NCI-H1048 (cell line): ENCODE measurements around the gene COL5A1.
"Not testable (repeated sequence)": the region's sequence is repeated elsewhere in the genome, so short reads cannot be mapped to it uniquely, and the experiment has no call there.

Experiments used
- DNase-seq: peaks from one replicate; lab custom pipeline; 2025; lab: John Stamatoyannopoulos, UW

Gene COL5A1

DNA sequence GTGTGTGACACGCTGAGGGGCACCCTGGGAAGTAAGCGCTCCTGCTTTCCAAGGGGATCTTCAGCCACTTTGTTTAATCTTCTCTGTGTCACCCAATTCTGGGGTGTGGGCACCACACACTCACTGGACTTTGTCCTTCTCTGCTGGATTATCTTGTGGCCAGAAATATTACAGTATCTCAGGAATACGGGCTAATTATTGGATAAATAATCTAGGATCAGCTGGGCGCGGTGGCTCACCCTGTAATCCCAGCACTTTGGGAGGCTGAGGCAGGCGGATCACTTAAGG is 50.9 kb downstream of the COL5A1 start:
- no peak for DNase-seq

DNA sequence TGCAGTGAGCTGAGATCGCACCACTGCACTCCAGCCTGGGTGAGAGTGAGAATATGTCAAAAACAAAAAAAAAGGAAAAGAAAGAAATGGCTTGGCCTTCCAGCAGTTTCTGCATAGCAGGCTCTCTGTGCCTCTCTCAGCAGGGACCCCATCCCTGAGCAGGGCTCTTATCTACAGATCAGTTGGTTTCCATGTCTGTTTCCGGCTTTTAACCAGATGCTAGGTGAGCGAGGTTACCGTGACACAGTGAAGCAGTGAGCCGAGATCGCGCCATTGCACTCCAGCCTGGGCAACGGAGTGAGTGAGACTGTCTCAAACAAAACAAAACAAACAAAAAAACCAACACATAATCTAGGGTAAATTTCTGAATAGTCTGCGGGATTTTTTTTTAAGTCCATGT is 51.4 kb downstream of the COL5A1 start:
- no peak for DNase-seq

DNA sequence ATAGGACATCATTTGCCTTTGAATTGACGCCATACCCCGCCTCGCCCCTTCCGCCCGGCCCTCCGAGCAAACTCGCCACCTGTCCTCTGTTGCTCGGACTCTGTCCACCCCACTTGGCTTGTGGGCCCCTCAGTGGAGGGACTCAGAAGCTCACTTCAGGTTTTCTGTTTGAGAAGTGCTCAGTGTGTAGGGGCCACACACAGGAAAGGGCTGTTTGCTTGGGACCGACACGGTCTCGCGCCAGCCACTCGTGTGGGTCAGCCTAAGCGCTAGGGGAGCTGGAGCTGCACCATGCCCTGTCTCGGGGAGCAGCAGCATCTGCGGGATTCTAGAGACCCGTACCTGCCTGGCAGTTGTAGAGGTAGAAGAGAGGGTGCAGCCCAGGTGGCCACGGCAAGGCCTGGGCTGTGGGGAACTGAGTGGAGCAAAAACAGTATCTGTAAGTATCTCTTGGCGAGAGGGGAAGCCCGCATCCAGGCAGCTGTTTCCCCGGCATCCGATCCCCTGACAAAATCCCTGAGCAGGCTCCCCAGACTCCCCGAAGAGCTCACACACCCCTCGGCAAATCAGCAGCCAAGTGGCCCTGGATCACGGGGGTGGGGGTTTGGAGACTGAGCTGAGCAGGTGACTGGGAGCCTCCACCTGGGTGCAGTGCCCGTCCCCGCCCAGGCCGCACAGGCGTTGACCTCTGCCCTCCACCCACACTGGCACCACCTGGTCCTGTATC is 52.2 kb downstream of the COL5A1 start:
- DNase-seq = no peak

DNA sequence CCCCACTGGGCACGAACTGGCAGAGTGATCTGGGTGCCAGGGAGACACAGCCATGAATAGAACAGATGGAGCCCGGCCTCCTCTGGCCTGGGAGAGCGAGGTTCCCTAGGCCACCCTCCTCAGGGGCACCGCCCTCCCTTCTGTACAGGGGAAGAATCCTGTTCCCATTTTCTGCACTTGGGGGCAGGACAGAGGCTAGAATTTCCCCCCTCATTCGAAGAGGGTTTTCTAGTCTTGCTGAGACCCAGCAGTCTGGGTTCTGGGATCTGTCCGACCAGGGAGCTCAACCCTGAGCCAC is 52.7 kb downstream of the COL5A1 start:
- DNase-seq = no peak

DNA sequence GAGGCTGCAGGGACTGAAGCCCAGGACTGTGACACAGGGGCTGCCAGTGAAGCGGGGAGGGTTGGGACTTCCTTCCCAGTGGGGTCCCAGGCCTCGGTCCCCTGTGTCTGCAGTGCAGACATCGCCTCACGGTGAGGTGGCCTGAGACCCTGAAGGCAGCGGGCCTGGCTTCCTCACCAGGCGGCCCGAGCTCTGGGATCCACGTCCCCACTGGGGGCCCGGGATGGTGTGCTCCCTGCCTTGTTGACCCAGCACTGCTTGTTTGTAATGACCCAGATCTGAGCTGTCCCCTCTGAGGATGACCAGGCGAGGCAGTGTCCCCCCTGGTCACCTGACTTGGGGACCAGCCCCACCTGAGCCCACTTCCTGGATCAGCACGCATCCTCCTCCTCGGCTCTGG is 53.1 kb downstream of the COL5A1 start:
- DNase-seq = no peak

DNA sequence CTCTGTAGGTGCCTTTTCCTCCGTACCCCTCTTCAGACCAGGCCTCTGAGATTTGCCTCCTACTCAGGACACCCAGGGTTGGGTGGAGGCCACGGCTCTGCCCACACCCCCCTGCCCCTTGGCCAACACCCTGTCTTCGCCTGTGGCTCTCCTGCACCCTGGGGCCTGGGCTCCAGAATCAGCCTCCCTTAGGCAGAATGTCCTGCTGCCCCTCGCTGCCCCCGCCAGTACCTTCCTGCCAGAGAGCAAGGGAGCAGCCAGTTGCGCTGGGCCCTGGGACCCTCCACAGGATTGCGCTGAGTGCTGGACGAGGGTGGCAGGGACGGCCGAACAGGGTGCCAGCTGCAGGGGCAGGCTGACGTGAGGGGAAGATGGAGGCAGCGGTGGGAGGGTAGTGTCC is 53.5 kb downstream of the COL5A1 start:
- no peak for DNase-seq

DNA sequence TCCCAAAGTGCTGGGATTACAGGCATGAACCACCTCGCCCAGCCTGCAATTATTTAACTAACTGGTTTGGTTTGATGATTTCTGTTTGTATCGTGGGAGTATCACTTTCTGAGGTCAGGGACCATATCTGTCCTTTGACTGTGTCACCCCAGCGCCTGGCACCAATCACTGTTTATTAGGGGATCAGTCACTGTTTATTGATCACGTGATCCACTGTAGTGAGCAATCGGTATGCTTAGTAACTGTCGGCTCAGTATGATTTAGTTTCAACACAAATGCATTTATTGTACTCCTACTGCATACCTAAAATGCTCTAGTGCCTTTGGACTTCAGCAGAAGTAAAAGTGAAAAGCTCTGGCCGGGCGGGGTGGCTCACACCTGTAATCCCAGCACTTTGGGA is 54.8 kb downstream of the COL5A1 start:
- no peak for DNase-seq

DNA sequence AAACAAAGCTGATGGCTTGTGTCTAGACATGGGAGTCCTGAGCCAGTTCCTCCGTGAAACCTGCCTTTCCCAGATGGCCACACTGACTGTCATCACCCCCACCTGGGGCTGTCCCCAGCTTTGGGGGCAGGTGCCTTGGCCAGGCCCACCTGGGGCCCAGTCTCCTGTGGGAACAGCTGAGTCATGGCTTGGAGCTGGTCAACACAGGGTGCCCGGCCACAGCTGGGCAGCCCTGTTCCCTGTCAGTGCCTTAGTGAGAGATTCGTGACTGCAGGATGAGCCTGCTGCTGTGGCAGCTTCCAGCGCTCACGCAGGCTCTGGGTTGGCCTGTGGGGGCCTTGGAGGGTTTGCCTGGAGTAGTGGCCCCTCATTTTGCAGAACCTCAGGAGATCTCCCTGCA is 56.5 kb downstream of the COL5A1 start:
- DNase-seq = no peak

DNA sequence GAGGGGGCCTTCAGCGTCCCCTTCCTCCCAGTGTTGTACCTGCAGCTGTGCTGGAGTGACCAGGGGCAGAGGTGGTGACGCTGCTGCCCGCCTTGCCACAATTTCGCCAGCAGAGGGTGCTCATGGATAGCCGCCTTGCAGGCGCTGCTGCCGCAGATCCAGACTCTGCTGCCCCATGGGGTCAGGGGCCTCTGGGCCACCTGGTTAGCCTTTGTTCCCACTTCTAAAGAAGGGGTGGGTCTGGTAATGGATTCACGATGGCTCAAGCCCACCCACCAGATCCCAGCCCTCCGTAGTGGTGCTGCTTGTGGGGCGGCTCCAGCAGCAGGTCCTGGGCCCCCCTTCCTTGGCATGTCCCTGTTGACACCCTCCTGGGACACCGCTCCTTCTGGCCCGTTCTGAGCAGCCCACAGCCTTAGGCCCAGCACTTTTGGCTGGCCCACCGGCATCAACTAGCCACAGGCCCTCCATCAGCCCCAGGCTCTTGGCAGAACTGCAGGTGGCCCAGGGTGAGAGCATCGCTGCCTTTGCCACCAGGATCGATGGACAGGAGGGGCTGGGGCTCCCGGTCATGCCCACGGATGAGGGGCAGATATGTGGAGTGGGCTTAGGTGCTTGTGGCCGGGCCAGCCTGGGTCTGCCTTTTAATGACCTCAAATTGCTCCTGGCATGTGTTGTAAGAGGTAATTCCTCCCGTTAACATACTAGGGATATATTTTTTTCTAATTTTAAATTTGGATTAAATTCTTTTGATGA is 57.2 kb downstream of the COL5A1 start:
- no peak for DNase-seq

DNA sequence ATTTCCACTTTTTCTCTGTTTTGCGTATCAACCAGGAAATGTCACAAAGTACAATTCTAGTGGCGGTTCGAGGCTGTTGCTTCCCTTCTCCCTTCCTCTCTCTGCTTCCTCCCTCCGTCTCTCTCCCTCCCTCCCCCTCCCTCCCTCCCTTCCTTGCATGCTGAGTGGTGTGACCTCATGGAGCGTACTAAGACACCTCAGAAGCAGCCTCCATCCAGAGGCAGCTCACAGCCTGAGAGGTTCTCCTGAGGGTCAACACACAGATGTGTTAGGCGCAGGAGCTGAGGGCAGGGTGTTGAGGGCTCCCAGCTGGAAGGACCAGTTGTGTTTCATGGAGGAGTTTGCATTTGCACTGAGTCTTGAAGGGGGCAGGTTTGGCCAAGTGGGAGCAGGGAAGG is 57.7 kb downstream of the COL5A1 start:
- no peak for DNase-seq

DNA sequence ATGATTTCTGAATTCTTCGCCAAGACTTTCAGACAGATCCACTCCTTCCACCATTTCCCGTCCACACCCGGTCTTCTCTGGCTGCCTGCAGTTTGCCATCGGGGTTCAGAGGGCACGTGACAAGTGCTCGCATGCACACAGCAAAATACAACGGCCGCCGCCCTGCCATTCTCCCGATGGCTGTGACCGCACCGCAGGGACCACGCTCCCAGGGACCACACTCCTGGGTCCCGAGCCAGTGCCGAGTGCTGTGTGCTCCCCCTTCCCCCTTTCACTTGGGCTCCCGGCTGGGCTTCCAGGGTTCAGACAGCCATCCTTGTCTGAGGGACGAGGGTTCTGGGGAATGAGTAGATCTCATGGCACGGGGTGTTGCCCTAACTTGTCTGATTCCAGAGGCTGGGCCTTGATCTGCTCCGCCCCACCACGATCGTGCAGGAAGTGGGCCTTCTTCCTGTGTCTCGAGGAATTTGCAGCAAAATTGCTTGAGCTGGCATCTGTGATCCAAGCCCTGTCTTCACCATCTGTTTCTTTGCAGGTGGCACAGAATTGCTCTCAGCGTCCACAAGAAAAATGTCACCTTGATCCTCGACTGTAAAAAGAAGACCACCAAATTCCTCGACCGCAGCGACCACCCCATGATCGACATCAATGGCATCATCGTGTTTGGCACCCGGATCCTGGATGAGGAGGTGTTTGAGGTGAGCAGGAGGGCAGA is 59.2 kb downstream of the COL5A1 start:
- DNase-seq = no peak

DNA sequence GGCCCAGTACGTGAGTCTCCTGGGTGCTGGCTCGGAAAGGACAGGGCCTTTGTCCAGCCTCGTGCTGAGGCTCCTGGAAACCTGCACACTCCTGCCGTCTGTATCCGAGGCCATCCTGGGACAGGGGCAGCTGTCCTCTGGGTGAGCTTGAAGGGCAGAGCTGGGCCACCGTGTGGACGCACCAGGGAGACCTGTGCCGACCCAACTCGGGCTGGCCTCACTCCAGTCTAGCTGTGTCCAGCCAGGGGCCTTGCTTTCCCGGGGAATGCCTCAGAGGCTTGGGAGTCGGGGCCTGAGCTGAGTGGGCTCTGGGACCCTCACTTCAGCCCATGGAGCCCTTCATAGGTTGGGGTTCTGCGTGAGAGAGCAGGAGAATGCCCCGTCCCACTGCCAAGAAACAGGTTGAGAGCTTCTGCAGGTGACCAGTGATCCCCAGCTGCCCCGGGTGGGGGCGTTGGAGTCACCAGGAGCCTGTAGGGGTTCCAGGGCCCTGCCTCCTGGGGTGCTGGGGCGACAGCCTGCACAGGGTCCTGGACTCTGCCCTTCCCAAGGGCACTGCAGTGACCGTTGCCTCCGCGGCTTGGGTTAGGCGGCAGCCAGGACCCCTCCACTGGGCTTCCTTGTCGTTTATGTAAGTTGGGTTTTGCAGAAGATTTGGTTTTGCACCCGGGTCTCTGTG is 60.1 kb downstream of the COL5A1 start:
- no peak for DNase-seq

DNA sequence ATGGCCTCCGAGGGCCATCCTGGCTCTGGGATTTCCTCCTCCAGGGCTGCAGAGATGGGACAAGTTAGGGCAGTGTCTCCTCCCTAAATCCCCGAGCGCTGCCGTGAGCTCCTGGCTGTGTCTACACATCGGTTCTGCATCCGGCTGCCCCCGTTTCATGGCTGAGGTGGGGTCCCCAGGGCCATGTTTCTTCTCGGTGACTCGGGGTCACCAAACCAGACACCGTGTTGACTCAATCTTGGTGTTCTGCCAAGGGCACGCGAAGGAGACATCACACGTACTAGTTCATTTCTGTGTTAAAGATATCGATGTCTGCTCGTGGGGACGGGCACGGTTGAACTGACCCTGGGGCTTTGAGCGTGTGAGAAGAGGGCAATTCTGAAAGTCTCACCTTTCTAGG is 60.7 kb downstream of the COL5A1 start:
- DNase-seq = no peak

DNA sequence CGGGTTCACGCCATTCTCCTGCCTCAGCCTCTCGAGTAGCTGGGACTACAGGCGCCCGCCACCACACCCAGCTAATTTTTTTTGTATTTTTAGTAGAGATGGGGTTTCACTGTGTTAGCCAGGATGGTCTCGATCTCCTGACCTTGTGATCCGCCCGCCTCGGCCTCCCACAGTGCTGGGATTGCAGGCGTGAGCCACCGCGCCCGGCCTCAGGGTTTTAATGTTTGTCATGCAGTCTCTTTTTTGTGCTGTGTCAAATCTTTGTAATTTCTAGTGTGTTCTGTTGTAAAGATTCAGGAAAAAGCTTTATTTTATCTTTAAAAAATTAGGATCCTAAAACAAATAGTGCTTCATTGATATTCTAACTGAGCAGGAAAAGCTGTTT is 62.1 kb downstream of the COL5A1 start:
- DNase-seq = not testable (repeated sequence)

DNA sequence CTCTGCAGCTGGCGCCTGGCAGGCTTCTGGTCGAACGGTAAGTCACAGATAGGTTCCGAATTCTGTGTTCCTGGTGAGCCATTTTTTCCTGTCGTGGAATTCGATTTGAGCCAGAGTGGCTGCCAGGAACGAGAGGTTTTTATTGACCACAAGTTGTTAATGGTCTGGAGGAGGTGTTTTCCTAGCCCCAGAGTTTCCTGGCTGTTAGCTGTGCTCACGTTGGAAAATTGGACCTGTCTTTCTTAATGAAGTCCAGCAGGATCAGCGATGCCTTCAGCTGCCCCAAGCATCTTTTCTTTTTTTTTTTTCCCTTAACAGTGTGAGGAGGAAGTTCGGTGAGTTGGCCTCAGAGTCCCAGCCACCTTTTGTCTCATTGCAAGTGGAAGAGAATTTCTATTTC is 62.9 kb downstream of the COL5A1 start:
- DNase-seq = no peak

DNA sequence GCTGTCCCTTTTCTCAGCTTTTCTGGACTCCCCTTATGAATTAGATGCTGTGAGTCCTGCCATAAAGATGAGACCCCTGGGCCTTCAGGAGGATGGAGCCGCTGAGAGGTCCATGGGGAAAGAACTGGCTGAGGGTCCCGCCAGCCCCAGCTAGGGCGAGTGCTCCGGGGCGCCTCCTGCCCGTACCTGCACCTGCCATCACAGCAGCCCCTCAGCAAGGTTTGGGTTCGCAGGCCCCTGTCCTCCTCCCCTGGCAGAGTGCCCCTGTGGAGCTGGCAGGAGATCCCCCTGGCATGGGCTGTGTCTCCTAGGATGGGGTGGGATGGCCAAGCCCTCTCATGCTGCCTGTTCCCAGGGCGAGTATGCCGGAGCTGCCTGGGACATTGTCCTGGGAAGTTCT is 64.2 kb downstream of the COL5A1 start:
- DNase-seq = no peak

DNA sequence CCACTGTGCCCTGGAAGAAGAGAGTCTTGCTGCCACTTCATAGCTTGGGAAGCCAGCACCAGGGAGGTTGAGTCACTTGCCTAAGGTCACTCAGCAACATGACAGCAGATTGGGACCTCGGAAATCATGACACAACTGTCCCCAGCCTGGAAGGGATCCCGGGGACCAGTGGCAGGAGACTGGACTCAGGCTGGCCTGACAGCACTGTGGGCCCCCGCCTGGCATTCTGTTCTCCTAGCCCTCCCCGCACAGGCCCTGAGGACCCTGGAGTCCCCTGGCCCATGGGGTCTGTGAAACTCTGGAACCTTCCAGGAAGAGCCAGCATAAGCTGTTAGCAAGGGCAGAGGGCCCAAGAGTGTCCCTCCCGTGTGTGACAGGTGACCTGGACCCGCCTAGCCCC is 64.9 kb downstream of the COL5A1 start:
- DNase-seq = no peak

DNA sequence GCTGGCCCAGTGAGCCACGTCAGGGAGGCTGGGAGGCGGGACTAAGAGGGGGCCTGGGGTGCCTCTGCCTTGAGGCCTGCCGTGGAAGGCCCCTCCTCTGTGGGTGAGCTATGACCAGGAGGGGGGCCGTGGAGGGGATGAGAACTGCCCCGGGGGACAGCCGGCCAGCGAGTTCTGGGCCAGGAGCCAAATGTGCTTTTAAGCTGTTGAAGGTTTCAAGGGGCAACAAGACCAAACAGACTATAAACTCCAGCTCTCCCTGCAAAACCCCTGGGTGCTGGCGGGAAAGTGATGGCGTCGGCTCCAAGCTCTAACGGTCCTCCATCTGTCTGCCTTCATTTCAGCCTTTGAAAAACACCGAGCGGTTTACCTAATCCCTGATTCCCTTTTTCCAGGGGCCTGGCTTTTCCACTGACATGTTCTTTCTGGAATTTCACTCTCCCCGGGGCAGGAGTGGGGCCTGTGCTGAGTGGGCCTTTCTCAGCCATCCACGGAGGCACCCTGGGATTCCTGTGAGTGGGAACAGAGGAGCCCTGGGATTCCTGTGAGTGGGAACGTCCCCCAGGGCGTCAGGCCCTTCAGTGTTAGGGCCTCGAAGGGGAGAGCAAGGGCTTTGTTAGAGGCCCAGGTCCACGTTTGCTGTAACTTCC is 65.6 kb downstream of the COL5A1 start:
- DNase-seq = no peak

DNA sequence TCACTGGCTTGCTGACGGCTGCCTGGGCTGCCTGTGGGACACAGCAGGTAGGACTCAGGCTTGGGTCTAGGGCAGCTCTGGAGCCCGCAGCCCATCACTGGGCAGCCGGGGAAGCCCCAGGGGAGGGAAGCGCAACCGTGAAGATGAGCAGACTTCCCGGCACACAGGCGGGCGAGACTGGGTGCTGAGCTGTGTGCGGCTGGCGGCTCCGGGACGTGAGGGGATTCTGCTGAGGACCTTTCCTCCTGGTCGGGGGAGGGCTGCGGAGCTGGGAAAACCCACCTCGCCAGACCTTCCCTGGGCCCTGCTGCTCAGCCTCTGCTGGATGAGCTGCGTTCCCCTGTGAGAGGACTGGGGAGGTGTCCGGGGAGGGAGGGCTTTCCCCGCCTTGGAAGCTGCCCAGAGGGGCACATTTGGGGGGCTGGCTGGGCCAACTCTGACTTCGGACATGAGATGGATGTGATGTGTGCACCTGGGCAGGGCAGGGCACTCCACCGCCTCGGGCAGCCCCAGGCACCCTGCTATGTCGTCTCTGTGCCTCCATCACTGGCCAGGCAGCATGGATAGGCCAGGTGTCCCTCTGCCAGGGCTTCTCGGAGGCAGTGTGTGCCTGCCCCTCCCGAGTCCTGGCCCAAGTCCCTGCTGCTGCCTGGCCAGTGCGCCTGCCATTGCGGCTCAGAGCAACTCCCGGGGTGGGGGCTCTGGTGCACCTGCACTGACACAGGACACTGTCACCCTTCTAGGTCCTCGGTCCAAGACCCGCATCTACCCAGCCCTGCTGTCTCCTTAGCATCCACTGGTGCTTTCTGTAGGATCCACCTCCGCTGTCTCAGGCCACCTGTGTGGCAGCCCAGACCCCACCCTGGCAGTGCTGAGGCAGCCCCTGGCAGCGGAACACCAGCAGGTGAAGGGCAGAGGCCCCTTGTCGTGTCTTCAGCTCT is 66.4 kb downstream of the COL5A1 start:
- DNase-seq = no peak

DNA sequence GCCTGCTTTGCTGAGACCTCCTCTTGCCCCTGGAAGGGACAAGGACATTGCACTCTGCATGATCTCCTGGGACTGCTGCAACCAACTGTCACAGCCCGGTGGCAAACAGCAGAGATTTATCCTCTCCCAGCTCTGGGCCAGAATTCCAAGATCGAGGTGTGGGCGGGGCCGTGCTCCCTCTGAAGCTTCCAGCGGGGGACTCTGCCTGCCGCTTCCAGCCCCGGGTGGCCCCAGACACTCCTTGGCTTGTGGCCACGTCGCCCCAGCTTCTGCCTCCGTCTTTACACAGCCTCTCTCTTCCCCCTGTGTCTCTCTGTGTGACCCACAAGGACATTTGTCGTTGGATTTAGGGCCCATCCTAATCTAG is 67.1 kb downstream of the COL5A1 start:
- no peak for DNase-seq

DNA sequence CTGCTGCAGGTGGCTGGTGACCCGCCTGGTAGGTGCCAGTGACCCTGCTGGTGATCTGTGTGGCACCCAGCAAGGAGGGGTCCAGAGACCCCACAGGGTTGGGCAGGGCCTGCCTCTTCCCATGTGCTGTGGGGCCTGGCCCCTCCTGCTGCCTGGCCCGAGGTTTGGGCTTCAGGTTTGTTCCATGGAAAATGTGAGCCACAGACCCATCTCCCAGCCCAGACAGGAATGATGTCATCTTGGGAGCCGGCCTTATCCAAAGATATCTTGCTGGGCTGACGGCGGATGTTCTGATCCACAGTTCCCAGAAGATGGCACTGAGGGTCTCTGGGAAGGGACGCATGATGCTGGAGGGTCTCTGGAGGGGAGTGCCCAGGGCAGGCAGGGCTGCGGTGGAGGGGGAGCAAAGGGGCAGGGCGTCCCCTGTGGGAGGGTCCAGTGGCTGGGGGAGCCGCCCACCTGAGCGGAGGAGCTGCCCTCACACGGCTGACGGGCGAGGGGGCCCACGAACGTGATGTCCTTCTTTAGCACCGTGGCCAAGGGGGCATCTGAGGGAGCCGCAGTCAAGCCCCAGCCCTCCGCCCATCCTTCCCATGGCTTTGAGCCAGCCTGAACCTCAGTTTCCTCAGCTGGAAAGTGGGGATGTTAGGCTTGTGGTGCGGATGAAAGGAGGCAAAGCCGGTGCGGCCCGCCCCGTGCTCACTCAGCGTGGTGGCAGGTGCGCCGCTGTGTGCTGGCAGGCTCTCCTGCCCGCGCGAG is 68.1 kb downstream of the COL5A1 start:
- DNase-seq = no peak
